HG03060 (cell line): ENCODE measurements around the gene IRF1.
"Not testable (repeated sequence)": the region's sequence is repeated elsewhere in the genome, so short reads cannot be mapped to it uniquely, and the experiment has no call there.

Experiments used
- ATAC-seq: cut with Tn5 transposase; IDR thresholded peaks from one replicate; pipeline ENCODE4 v1.9.1; 2021; ENCODE audit warnings: low read depth, moderate number of reproducible peaks; ENCODE audit not compliant: unreplicated experiment

Gene IRF1

DNA sequence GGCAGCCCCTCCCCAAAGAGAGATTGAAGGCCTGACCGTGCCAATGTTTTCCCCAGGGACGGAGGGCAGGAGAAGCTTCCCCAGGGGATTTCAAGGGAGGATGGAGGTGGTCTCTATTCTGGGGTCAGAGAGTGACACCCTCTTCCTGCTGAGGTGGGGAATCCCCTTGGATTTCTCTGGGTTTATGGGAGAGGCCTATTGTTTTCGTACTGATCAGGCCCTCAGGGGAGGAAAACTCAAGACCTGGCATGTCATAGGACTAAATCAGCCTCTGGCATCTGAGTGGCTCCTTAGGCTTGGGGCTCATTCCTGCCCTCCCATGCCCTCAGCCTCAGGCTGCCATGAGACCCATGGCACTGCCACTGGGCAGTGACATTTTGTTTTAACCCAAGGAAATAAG, 44.6 kb downstream of the IRF1 start:
- ATAC-seq, result no peak

- no peak for ATAC-seq
Observed at GRCh38 chr5:132445640-132445923, 45.0 kb downstream of the IRF1 start.

DNA sequence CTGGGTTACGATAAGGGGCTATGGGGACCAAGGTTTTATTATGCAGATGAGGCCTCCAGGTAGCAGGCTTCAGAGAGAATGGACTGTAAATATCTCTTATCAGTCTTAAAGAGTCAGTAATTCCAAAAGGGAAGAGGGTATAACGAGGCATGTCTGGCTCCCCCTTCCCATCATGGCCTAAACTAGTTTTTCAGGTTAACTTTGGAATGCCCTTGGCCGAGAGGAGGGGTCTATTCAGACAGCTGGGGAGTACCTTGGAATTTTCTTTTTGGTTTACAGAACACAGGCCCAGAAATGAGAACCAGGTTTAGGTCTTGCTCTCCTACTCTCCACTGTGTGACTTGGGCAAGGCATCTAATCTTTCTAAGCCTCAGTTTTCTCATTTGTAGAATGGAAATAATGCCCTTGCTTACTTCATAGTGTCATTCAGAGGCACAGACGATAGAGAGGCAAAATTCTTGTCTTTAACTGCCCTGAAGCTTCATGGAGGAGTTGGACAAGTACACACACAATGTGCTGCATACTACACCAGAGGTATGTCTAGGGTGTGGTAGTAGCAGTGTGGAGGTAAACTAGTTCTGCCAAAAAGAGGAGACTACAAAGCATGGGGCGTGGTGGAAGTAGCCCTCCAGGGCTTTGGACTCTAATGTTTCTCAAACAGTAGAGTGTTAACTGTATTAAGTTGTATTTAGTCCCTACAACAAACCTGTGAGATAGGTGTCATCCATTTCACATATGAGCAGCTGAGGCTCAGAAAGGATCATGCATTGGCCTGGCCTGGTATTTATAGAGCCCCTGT, 45.5 kb downstream of the IRF1 start:
- no peak for ATAC-seq

GRCh38 chr5:132444061-132444460, 46.5 kb downstream of the IRF1 start:
- ATAC-seq, result no peak

DNA sequence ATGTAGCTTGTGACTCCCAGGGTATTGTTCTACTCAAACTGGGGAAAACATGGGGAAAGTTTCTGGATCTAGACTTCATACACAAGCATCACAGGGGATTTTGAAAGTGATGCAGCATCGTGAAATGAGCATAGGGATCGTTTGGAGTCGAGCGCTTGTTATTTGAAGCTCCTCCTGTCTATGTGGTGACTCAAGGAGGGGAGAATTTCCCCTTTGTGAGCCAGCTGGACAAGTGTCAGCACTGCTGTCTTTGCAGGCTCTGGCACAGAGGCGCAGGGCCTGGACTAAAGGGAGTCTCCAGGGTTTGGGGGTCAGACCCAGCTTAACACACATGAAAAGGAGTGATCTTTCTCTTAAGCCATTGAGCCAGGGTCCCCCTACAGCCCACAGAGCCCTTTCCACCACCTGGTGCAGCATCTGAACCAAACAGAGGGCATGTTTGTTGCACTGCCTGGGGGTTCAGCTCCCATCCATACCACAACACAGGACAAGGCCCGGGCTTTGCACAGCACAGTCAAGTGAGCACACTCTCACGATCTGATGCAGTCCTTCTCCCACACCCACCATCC, 51.0 kb downstream of the IRF1 start:
- no peak for ATAC-seq

DNA sequence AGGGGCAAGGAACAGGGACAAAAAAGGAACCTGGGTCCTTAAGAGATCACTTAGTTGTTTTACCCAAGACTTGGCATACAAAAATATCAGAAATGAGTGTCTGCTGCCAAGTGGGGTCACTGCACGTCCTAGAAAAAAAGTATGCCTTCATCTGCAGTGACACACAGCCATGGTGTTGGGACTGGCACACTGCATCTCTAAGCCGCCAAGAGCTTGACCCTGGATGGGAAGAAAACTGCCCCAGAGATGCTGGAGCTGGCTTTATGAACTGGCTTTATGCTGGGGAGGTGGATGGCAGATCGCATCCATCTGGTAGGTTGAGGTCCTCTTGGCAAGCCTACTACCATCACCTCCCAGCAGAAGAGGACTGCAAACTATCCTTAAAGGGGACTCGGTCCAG, 51.7 kb downstream of the IRF1 start:
- ATAC-seq, result no peak

DNA sequence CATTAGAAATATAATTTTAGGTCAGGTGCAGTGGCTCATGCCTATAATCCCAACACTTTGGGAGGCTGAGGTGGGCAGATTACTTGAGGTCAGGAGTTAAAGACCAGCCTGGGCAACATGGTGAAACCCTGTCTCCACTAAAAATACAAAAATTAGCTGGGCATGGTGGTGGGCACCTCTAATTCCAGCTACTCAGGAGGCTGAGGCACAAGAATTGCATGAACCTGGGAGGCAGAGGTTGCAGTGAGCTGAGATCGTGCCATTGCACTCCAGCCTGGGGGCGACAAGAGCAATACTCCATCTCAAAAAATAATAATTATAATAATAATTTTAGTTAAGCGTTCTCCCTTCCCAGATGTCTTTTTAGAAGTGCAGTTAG, 52.3 kb downstream of the IRF1 start:
- not testable (repeated sequence) for ATAC-seq

GRCh38 chr5:132437604-132438266, 52.8 kb downstream of the IRF1 start:
- ATAC-seq, result no peak

- ATAC-seq, result no peak
Observed at GRCh38 chr5:132436936-132437335, 53.6 kb downstream of the IRF1 start.

DNA sequence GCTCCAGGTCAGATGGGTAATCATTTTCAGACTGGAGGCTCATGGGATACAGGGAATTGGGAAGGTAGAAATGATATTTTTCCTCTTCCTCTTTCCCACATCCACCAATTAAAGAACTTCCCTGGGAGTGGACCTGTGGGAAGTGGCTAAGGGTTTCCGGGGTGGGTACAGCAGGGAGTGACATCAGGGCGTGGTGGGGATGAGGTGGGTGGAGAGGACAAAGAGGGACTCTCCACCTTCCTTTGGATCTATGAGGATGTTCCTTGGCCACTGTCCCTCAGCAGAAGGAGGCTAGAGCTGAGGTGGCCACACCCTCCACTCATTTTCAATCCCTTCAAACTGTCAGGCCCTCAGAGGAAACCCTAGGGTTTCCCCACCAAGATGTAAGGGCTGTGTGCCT, 54.7 kb downstream of the IRF1 start:
- no peak for ATAC-seq

DNA sequence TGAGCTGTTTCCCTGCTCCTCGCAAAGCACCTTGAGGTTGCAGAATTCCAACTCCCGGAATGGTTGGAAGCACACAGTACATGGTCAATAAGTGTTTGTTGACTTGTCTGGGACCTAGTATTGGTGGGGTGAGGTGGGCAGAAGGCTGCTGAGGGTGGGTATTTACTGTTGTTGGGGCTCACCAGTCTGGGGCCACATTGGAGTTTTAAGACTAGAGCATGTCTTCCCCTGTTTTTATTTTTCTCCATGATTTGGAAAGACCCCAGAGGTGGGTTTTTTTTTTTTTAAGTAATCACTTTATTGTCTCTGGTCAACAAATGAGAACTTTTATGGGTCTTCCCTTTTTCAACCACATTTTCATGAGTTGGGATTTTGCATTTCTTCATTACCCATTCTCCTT, 55.1 kb downstream of the IRF1 start:
- no peak for ATAC-seq

GRCh38 chr5:132434416-132435286, 55.9 kb downstream of the IRF1 start:
- no peak for ATAC-seq

DNA sequence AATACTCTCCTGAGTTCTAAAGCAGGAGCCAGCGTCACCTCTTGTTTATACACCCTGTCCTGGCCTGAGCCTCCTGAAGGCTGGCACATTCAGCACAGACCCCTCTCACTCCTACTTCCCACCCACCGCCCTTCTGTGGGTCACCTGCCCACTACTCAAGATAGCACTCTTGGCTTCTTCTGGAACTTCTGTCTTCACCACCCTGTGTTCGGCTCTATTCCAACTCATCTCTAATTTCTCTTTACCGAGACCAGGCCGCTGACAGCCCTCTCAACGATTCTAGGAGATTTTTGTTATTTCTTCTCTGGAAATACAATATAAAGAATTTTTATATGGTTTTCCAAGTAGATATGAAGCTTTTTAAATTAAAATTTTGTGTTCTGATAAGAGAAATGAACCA, 57.4 kb downstream of the IRF1 start:
- ATAC-seq, result no peak

DNA sequence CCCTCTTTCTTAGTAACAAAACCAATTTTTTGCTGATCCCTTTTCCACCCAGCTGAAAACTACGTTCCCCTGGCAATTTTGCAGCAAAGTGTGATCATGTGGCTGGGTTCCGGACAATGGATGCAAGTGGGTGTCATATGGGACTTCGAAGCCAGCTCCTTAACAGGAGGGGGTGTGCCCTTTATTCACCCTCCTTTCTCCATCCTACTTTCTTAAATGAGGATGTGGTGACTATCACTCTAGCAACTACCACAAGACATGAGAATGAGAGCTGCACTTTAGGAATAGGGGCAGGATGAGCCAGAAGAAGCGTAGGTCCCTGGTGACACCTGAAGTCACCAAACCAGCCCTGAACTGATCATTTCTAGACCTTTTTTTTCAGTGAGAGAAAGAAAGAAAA, 58.9 kb downstream of the IRF1 start:
- no peak for ATAC-seq
